PC-3 (cell line): ENCODE results near the gene DNAH7.

Source experiments
- CTCF ChIP-seq: fragments of 300-600 bp; sonication (generic); conservative IDR thresholded peaks from 2 replicates; pipeline ENCODE4 v1.5.1; 2017; ENCODE audit warnings: antibody characterized with exemption, low read depth, mild to moderate bottlenecking, low read length
- EZH2phosphoT487 ChIP-seq: fragments of 300-600 bp; sonication (generic); IDR thresholded peaks from 2 replicates; pipeline ENCODE4 v1.6.1; 2018; ENCODE audit warnings: mild to moderate bottlenecking, antibody characterized with exemption, low read length, borderline replicate concordance

GRCh38 chr2:195903956-195904355, 164.7 kb downstream of the DNAH7 start:
- no peak for TF ChIP-seq CTCF
- TF ChIP-seq EZH2phosphoT487 = no peak
